LNCAP (cell line): Measurements from ENCODE around the gene SIVA1.

Experiments
- TF ChIP-seq, protein P1 (sequence below): fragments of 450-650 bp; IDR thresholded peaks from 2 replicates; pipeline ENCODE4 v1.5.1; 2017; ENCODE audit warnings: mild to moderate bottlenecking

SIVA1 gene

DNA sequence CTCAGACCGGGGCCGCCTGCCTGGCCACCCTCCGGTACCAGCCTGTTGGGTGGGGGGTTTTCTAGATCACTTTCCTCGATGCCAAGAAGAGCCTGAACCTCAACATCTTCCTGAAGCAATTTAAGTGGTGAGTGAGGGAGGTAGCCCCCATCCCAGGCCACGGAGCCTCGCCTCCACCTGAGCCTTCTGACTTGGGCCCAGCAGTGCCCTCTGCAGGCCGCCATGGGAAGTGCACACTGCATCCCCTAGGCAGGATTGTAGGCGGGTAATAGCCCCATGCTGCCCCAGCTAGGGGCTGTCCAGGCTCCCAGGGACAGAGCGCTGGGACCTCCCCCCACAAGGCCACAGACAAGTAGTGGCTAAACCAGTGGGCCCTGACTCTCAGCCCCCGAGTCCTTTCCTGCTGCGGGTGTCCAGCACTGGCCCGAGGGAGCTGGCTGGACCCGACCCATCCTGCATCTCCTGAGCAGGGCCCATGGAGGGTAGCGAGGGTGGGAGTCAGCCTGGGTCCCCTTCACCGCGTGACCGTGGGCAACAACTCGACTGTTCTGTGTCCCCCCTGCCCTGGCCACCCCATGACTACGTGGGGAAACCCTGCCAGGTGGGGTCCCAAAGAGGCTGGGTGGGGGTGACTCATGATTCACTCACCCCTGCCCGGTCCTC is 44.2 kb upstream of the SIVA1 start:
- TF ChIP-seq, protein P1, sequence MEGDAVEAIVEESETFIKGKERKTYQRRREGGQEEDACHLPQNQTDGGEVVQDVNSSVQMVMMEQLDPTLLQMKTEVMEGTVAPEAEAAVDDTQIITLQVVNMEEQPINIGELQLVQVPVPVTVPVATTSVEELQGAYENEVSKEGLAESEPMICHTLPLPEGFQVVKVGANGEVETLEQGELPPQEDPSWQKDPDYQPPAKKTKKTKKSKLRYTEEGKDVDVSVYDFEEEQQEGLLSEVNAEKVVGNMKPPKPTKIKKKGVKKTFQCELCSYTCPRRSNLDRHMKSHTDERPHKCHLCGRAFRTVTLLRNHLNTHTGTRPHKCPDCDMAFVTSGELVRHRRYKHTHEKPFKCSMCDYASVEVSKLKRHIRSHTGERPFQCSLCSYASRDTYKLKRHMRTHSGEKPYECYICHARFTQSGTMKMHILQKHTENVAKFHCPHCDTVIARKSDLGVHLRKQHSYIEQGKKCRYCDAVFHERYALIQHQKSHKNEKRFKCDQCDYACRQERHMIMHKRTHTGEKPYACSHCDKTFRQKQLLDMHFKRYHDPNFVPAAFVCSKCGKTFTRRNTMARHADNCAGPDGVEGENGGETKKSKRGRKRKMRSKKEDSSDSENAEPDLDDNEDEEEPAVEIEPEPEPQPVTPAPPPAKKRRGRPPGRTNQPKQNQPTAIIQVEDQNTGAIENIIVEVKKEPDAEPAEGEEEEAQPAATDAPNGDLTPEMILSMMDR = peak; percentile 99

DNA sequence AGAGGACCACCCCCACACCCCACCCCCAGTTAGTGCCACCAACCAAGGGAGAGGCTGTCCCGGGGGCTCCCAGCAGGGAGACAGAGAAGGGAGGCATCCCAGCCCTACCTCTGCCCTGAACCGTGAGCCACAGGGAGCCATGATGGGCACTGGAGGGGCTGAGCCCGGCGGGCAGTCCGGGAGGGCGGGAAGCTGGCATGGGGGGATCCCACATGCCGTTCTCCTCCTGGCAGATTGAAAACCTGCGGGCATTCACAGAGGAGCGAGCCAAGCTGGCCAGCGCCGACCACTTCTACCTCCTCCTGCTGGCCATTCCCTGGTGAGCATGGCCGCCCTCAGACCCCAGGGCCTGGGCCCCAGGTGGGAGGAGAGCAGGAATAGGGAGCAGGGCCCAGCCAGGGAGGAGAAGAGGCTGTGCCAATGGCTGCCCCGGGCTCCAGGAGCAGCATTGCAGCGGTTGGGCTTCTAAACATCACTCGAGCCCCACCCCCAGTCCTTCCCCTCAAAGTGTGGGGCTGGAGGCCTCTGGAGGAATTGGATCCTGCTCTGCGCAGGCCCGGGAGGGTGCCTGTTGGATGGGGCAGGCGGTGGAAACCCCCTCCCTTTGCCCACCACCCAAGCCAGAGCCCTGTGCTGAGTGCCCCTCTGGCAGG is 43.4 kb upstream of the SIVA1 start:
- TF ChIP-seq, protein P1 = no peak

DNA sequence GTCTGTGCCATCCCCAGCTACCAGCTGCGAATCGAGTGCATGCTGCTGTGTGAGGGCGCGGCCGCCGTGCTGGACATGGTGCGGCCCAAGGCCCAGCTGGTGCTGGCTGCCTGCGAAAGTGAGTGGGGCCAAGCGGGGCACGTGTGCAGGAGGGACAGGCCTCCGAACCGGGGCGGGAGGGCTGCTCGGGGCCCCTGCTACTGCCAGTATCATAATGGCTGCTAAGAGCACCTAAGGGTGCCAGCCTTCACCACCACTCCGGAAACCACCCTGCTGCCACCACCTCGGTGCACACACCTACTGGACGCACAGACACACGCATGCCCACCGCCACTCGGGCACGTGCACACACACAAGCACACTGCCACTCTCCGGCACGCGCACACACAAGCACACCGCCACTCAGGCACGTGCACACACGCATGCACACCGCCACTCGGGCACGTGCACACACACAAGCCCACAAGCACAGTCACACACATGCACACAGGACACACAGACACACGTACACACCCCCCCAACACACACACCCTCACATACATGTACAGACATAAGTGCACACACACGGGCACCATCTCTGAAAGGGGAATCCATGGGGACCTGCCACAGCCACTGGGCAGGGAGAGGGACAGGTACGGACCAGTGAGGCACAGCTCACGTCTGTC is 42.7 kb upstream of the SIVA1 start:
- TF ChIP-seq, protein P1 = no peak

DNA sequence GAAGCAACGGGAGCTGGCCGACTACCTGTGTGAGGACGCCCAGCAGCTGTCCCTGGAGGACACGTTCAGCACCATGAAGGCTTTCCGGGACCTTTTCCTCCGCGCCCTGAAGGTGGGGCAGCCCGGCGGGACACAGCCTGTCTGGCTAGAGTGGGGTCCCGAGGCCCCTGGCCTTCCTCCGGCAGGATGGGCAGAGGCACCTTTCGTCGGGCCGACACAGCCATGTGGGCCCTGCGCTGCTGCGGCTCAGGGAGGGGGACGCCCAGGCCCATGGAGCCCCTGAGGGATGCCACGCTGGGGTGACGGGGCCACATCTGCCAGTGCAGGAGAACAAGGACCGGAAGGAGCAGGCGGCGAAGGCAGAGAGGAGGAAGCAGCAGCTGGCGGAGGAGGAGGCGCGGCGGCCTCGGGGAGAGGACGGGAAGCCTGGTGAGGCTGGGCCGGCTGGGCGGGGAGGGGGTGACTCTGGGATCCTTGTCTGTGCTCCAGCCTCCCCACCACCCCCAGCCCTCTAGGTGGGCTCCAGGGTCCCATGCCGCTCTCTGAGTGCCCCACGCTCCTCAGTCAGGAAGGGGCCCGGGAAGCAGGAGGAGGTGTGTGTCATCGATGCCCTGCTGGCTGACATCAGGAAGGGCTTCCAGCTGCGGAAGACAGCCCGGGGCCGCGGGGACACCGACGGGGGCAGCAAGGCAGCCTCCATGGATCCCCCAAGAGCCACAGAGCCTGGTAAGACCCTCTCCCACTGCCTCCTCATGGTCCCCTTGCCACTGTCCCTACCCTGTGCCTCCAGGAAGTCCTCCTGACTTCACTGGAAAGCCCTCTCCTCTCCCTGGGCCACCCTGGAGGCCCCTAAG is 39.8 kb upstream of the SIVA1 start:
- TF ChIP-seq, protein P1 = no peak

DNA sequence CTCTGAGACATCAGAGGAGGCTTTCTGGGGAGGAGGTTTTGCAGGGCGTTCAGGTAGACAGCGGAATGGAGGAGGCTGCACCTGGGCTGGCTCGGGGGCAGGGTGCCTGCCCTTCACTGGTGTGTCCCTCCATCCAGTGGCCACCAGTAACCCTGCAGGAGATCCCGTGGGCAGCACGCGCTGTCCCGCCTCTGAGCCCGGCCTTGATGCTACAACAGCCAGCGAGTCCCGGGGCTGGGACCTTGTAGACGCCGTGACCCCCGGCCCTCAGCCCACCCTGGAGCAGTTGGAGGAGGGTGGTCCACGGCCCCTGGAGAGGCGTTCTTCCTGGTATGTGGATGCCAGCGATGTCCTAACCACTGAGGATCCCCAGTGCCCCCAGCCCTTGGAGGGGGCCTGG is 38.9 kb upstream of the SIVA1 start:
- TF ChIP-seq, protein P1 = no peak

DNA sequence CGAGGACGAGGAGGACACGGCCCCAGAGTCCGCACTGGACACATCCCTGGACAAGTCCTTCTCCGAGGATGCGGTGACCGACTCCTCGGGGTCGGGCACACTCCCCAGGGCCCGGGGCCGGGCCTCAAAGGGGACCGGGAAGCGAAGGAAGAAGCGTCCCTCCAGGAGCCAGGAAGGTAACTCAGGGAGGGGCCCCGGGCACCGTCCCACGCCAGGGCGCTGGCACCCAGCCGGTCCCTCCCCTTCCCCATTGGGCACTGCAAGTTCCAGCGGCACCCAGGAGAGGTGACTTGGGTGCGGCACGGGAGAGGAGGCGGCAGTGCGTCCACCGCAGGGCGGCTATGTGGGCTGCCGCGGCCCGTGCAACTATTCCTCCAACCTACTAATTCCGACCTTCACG is 38.3 kb upstream of the SIVA1 start:
- TF ChIP-seq, protein P1 = no peak

DNA sequence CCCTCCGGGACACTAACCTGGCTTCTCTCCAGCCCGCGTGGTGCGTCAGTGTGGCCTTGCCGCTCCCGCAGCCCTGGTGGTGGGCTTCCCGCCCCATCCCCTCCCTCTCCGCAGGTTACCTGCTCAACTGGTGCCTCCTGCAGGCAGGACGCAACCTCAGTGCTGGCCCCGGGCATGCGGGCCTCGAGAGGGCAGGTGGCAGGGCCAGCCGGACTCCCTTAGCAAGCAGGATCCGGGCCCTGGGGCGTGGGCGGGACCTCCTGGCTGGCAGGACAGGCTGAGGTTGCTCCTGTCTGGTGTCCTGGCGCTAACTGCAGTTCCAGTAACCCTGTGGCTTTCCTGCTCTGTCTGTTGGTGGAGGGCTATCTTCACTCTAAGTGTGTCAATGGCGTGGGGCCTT is 37.5 kb upstream of the SIVA1 start:
- TF ChIP-seq, protein P1 = no peak
